ENCODE measurements around the gene HYKK. TPM values are rescaled to one million over a fixed set of nuclear protein-coding genes. Genes with fewer than 3 reads are reported as not detected.

Gene HYKK
- total RNA-seq, 1 experiment from 2014 or later = 19.8 TPM

GRCh38 chr15:78527325-78527724 lies 19.9 kb downstream of the HYKK start:
- H3K9me3 ChIP-seq (ENCODE audit: control insufficient read depth, insufficient read depth, low read depth, low read length) = no peaks in the 10 kb centered on the region
- H3K27me3 ChIP-seq (ENCODE audit: control insufficient read depth, insufficient read depth, low read length) = no peaks in the 10 kb centered on the region
- H3K4me3 ChIP-seq (ENCODE audit: low read depth in 2 of 2, low read length in 2 of 2) = no peak overlapping the region
- H3K27ac ChIP-seq (ENCODE audit: low read length) = no peak overlapping the region
- no peaks in the 10 kb centered on the region for H3K36me3 ChIP-seq (ENCODE audit: control insufficient read depth, insufficient read depth, low read length)
- POLR2A ChIA-PET = no interaction called here
- DNase-seq (ENCODE audit: low read depth, low spot score) (no peak), ATAC-seq (no peak)
- CTCF ChIA-PET = no interaction called here
- intact Hi-C loops (cut with micrococcal nuclease; ENCODE audit: unreplicated experiment) = no loop called here
- no peaks in the 10 kb centered on the region for H3K4me1 ChIP-seq (ENCODE audit: control insufficient read depth, insufficient read depth, low read length)
- no peak for TF ChIP-seq POLR2AphosphoS5 (IDR thresholded peaks at IDR 0.05; ENCODE audit: low read depth, low read length)
- TF ChIP-seq REST (IDR thresholded peaks at IDR 0.05; ENCODE audit: insufficient read depth in 1 of 2, low read depth in 2 of 2, low read length in 1 of 2) = no peak
- no peak for TF ChIP-seq CTCF (IDR thresholded peaks at IDR 0.05)
- TF ChIP-seq TCF7L2 (IDR thresholded peaks at IDR 0.05; ENCODE audit: low read depth, low read length) = no peak
- TF ChIP-seq SIN3A (IDR thresholded peaks at IDR 0.05; ENCODE audit: borderline replicate concordance, insufficient read depth, low read depth, low read length) = no peak
- no TSS peak for BruUV-seq (replicated peaks)
- in situ Hi-C loops (cut with HindIII; ENCODE audit: low pct_unique_long_range_greater_than_20kb, low sequenced_read_pairs) = no loop called here

- DNase-seq (ENCODE audit: low read depth, low spot score) = no peak
- in situ Hi-C loops (cut with HindIII; ENCODE audit: low pct_unique_long_range_greater_than_20kb, low sequenced_read_pairs) (no loop called here), intact Hi-C loops (cut with micrococcal nuclease; ENCODE audit: unreplicated experiment) (no loop called here)
- Histone ChIP-seq H3K4me1 (ENCODE audit: control insufficient read depth, insufficient read depth, low read length) (no peaks in the 10 kb centered on the region), H3K9me3 (ENCODE audit: control insufficient read depth, insufficient read depth, low read depth, low read length) (no peaks in the 10 kb centered on the region), H3K27ac (ENCODE audit: low read length) (no peak overlapping the region), H3K4me3 (ENCODE audit: low read depth in 2 of 2, low read length in 2 of 2) (no peak overlapping the region), H3K36me3 (ENCODE audit: control insufficient read depth, insufficient read depth, low read length) (no peaks in the 10 kb centered on the region), H3K27me3 (ENCODE audit: control insufficient read depth, insufficient read depth, low read length) (no peaks in the 10 kb centered on the region)
- CTCF ChIA-PET = interaction anchor here (0.6 kb wide), 1 partner anchor 113 kb away, joined by 3 read pairs; no protein-coding TSS in a partner anchor
- no peak for ATAC-seq
- POLR2A ChIA-PET = no interaction called here
- no TSS peak for BruUV-seq (replicated peaks)
- TF ChIP-seq TCF7L2 (IDR thresholded peaks at IDR 0.05; ENCODE audit: low read depth, low read length) (no peak), REST (IDR thresholded peaks at IDR 0.05; ENCODE audit: insufficient read depth in 1 of 2, low read depth in 2 of 2, low read length in 1 of 2) (no peak), CTCF (IDR thresholded peaks at IDR 0.05) (no peak), SIN3A (IDR thresholded peaks at IDR 0.05; ENCODE audit: borderline replicate concordance, insufficient read depth, low read depth, low read length) (no peak), POLR2AphosphoS5 (IDR thresholded peaks at IDR 0.05; ENCODE audit: low read depth, low read length) (no peak)
Measured at GRCh38 chr15:78533331-78533730, 26.0 kb downstream of the HYKK start.

All from Panc1 (cell line).